ES-I3 (cell line): ENCODE data around the gene SFMBT2.
"Not testable (repeated sequence)": the region's sequence is repeated elsewhere in the genome, so short reads cannot be mapped to it uniquely, and the experiment has no call there.

Experiments
- H3K36me3 ChIP-seq: 2 replicates; pipeline ENCODE4 v1.6.1; 2013; ENCODE audit warnings: mild to moderate bottlenecking, low read length, control low read depth, moderate library complexity; ENCODE audit not compliant: insufficient read depth
- H3K4me1 ChIP-seq: 2 replicates; pipeline ENCODE4 v1.6.1; 2013; ENCODE audit warnings: mild to moderate bottlenecking, control low read depth, low read length; ENCODE audit not compliant: insufficient read depth
- H3K9ac ChIP-seq: 2 replicates; pipeline ENCODE4 v1.6.1; 2013; ENCODE audit warnings: low read depth, mild to moderate bottlenecking, low read length, moderate library complexity
- H3K9me3 ChIP-seq: 2 replicates; pipeline ENCODE4 v1.6.1; 2013; ENCODE audit warnings: mild to moderate bottlenecking, low read length, moderate library complexity; ENCODE audit not compliant: control insufficient read depth, insufficient read depth

Gene SFMBT2

DNA sequence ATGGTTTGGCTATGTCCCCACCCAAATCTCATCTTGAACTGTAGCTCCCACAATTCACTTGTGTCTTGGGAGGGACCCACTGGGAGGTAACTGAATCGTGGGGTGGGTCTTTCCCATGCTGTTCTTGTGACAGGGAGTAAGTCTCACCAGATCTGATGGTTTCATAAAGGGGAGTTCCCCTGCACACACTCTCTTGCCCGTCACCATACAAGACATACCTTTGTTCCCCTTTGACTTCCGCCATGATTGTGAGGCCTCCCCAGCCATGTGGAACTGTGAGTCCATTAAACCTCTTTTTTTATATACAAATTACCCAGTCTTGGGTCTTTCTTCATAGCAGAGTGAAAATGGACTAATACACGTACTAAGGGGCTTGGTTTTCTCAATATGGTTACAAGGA, 106.7 kb downstream of the SFMBT2 start:
- Histone ChIP-seq H3K4me1 (0 out of 2 replicates have a peak, but pooled peaks cover 9% of the 10 kb centered on the region), H3K36me3 (no peaks in the 10 kb centered on the region), H3K9me3 (peaks cover 2% of the 10 kb centered on the region; the same call in 1 of the 2 replicates), H3K9ac (no peak overlapping the region)

DNA sequence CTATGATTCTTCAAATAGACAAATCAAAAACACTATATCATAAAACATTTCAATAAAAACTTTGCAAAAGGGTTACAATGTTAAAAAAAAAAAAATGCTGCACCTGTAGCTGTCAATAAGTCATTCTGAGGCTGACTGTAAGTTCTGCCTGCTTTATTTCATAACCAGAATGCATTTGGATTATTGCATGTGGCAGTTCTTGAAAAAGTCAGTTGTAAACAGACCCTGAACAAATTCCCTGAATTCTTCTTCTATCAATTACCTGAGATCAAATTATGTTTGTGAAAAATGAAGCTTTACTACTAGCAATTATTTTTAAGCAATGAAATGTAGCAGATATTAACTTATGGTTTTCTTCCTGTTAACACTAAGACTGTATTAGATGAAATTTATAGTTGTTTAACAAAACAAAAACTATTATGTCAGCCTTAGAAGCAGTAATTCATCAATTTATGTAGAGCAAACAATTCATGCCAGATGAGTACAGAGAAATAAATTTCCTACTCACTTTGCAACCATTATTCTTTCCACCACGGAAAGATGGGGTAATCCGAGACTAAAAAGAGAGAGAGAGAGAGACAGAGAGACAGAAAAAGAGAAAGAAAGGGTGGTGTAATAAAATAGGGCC, 107.8 kb downstream of the SFMBT2 start:
- Histone ChIP-seq H3K36me3 (no peaks in the 10 kb centered on the region), H3K9me3 (no peaks in the 10 kb centered on the region), H3K4me1 (peaks cover 9% of the 10 kb centered on the region; the same call in 1 of the 2 replicates), H3K9ac (no peak overlapping the region)

DNA sequence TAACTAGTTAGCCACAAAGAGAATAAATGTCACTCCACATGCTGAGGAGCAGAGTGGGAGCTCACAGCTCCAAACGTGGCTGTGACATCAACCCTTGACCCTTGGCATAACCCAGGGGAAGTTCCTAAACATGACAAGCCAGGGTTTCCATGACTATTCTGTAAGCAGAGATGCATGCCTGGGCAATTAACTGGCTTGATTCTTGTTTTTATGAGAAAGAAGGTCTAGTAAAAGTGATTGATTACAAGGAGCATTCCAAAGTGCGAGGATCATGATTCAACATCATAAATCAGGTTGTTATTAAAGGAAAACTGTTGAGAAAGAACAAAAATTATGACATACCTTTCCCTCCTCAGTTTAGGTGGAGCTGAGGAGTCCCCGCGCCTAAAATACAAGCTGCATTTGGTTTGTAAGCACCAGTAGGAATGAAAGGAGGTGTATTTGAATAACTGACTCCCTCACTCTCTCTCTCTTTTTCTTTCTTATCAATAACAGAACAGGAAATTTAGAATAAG, 108.4 kb downstream of the SFMBT2 start:
- Histone ChIP-seq H3K36me3 (no peaks in the 10 kb centered on the region), H3K9me3 (no peaks in the 10 kb centered on the region), H3K4me1 (peaks cover 9% of the 10 kb centered on the region; the same call in 1 of the 2 replicates), H3K9ac (no peak overlapping the region)

DNA sequence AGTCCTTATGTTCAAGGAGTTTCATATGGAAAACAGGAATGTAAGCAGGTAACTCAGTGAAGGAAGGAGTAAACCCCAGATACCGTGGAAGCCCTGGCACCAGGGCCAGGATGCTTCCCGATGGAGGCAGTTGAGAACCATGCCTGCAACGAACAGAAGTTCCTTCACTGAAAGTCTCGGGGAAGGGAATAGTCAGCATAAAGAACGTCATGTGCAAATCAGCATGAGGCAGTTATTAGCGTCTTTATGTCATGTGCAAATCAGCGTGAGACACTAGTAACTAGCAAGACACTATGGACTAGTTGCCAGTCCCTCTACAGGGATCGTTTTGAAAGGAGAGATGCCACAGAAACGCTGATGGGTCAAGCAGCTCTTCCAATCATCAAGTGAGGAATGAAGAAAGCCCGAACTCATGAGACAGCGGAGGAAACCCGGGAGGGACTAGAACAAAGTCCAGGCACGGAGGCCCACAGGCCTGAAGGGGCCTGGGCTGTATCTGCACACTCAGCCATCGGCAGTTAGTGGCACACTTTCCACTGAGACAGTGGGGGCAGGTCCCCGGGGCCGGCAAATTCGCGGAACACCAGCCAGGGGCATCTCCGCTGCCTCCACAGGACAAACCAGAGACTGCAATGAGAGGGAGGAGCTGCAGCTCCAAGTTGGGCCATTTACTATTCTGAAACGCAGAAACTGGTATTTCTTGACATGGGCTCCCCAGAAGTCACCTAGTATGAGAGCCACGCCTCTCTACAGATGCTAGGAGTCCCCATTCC, 109.6 kb downstream of the SFMBT2 start:
- Histone ChIP-seq H3K9ac (no peak overlapping the region; the same call in 1 of the 2 replicates), H3K4me1 (peaks cover 9% of the 10 kb centered on the region; the same call in 1 of the 2 replicates), H3K9me3 (no peaks in the 10 kb centered on the region), H3K36me3 (no peaks in the 10 kb centered on the region)

DNA sequence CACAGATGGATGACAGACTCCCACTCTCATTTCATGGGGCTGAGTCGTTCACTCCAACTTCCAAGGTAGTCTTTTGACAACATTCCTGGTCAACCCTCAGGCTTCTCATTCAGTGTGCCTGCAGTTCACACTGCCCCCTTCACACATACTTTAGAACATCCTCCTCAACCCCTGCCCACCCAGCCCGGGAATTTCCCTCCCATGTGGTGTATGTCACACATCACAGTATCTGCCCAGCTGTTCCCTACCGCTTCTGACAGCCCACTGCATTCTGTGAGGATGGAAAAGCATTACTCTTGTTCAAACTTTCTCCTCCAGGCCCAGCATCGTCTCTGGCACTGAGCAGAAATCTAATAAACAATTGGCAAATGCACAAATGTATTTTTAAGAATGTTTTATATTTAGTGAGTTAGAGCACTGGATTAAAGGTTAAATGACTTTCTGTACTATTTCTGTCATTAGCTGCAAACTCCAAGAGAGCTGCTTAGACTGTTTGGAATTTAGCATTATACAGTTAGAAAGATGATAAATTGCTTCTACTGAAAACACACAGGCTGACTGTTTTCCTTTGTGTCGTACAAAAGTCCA, 110.4 kb downstream of the SFMBT2 start:
- peaks cover 9% of the 10 kb centered on the region; the same call in 1 of the 2 replicates for H3K4me1 ChIP-seq
- no peaks in the 10 kb centered on the region for H3K36me3 ChIP-seq
- no peak overlapping the region for H3K9ac ChIP-seq
- no peaks in the 10 kb centered on the region for H3K9me3 ChIP-seq

DNA sequence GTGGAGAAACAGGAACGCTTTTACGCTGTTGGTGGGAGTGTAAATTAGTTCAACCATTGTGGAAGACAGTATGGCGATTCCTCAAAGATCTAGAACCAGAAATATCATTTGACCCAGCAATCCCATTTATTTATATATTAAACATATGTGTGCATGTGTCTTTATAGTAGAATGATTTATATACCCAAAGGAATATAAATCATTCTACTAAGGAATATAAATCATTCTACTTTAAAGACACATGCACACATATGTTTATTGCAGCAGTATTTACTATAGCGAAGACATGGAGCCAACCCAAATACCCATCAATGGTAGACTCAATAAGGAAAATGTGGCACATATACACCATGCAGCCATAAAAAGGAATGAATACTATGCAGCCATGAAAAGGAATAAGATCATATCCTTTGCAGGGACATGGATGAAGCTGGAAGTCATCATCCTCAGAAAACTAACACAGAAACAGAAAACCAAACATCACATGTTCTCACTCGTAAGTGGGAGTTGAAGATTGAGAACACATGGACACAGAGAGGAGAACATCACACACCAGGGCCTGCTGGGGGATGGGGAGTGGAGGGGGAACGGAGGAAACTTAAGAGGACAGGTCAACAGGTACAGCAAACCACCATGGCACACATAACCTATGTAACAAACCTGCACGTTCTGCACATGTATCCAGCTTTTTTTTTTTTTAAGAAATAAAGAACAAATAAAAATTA, 111.1 kb downstream of the SFMBT2 start:
- not testable (repeated sequence) for H3K4me1 ChIP-seq, H3K36me3 ChIP-seq, H3K9me3 ChIP-seq, H3K9ac ChIP-seq

DNA sequence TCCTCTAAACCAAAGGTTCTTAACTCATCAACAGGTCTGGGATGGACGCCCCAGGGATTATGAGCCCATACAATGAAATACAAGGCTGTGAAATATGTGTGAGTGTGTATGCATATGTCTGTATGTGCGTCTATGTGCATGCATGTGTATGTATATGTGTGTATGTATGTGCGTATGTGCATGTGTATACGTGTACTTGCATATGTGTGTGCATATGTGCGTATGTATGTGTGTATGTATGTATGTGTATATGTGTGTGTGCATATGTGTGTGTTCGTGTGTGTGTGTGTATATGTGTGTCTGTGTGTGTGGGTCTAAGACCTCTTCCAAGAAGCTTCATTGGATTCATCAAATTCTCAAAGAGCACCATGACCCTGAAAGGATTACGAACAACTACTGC, 112.3 kb downstream of the SFMBT2 start:
- Histone ChIP-seq H3K4me1 (peaks cover 9% of the 10 kb centered on the region; the same call in 1 of the 2 replicates), H3K9me3 (no peaks in the 10 kb centered on the region), H3K9ac (no peak overlapping the region), H3K36me3 (no peaks in the 10 kb centered on the region)

DNA sequence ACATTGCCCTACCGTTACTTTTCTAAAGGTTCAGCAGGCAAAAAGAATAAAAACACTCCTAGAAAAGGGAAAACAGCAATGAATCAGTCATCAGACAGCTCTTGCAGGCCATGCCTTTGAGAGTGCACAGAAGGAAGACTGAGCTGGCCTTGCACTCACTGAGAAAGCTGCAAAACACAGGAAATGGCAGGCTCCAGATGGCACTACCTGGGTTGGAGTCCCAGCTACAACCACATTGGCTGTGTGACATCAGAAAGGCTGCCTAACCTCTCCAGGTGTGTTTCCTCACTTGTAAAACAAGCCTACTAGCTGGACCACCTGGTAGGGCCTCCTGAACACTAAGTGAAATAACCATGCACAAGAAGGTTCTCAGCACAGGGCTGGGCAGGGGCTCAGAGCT, 113.7 kb downstream of the SFMBT2 start:
- Histone ChIP-seq H3K9me3 (no peaks in the 10 kb centered on the region), H3K4me1 (peaks cover 6% of the 10 kb centered on the region; the same call in 1 of the 2 replicates), H3K36me3 (no peaks in the 10 kb centered on the region), H3K9ac (no peak overlapping the region)

DNA sequence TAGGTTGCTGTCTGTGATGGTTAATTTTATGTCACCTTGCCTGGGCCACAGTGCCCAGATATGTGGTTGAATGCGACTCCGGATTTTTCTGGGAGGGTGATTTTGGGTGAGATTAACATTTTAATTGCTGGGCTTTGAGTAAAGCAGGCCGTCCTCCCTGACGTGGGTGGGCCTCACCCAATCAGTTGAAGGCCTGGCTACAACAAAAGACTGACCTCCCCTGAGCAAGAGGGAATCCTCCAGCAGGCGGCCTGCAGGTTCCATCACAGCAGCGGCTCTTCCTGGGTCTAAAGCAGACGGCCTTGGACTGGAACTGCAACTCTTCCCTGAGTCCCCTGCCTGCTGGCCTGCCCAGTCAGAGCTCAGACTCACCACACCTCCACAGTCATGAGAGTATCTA, 114.2 kb downstream of the SFMBT2 start:
- Histone ChIP-seq H3K9ac (no peak overlapping the region), H3K9me3 (no peaks in the 10 kb centered on the region), H3K4me1 (peaks cover 1% of the 10 kb centered on the region; the same call in 1 of the 2 replicates), H3K36me3 (no peaks in the 10 kb centered on the region)

DNA sequence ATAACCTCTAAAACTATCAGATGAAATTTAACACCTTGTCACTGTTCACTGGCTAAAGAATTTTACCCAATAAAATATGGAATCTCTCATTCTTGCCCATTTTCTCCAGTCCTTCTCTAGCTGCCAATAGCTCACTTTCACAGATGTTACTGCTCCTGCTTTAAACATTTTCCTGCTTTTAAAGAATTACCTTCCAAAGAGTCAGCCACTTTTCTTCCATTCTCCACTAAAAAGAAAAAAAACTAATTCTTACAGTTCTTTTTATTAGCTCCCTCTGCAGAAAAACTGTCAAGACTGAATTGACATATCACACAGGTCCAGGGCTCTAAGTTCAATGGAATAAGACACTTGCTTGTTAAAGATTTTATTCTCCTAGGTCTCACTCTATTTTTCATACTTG, 114.8 kb downstream of the SFMBT2 start:
- no peak overlapping the region for H3K9ac ChIP-seq
- no peaks in the 10 kb centered on the region for H3K9me3 ChIP-seq
- H3K4me1 ChIP-seq, result no peaks in the 10 kb centered on the region; the same call in 1 of the 2 replicates
- H3K36me3 ChIP-seq, result no peaks in the 10 kb centered on the region

DNA sequence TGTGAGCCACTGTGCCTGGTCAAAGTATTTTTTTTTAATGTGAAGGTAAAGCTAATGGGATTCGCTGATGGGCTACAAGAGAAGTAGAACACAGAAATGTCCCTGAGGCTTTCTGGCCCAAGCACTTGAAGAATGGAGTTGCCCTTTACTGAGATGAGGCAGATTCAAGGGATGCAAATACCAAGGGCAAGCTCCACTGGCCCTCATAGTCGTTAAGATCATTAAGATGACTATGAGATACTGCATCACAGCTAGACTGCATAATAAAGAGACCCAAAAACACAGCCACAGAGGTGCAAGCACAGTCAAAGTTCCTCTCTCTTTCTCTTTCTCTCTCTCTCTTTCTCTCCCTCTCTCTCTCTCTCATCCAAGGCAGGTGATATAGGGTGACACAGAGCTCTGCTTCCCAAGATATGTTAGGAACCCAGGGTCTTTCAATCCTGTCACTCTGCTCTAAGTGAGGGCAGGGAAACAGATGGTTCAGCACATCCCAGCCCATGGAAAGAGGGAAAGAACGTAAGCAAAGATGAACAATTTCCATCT, 117.4 kb downstream of the SFMBT2 start:
- Histone ChIP-seq H3K4me1 (no peaks in the 10 kb centered on the region; the same call in 1 of the 2 replicates), H3K36me3 (no peaks in the 10 kb centered on the region), H3K9me3 (no peaks in the 10 kb centered on the region), H3K9ac (no peak overlapping the region)

DNA sequence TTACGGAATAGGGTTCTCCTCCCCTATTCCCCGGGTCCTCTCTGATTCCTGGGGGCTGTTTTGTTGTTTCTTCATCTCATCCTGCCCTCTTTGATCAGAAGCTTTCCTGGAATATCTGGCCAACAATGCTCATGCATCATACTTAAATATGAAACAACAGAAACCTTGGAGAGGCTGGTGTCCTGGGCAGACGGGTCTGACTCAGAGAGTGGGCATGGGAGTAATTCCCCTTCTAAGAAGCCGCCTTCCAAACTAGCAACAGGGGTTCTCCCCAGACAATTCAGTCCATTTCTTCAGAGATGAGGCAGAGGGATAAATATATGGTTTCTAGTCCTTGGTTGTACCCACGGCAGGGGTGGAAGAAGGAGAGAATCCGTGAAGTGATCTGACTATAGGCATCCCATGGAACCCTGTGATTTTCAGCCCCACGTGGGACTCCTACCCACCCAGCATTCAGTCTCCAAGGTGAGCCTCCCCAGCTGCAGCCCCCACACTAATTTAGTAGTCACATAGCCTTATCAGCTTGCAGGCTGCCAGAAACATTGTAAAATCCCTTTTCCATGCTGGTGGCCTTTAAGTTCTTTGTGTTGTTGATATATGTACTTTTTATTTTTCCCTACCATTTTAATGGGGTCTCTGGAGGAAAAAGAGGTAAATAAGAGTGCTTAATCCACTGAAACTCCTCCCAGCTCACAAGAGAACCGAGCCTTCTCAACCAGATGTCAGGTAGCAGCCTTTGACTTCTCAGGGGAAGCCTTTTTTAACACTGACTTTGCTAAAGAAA, 119.2 kb downstream of the SFMBT2 start:
- H3K36me3 ChIP-seq, result no peaks in the 10 kb centered on the region
- no peak overlapping the region for H3K9ac ChIP-seq
- no peaks in the 10 kb centered on the region for H3K4me1 ChIP-seq
- H3K9me3 ChIP-seq, result no peaks in the 10 kb centered on the region

DNA sequence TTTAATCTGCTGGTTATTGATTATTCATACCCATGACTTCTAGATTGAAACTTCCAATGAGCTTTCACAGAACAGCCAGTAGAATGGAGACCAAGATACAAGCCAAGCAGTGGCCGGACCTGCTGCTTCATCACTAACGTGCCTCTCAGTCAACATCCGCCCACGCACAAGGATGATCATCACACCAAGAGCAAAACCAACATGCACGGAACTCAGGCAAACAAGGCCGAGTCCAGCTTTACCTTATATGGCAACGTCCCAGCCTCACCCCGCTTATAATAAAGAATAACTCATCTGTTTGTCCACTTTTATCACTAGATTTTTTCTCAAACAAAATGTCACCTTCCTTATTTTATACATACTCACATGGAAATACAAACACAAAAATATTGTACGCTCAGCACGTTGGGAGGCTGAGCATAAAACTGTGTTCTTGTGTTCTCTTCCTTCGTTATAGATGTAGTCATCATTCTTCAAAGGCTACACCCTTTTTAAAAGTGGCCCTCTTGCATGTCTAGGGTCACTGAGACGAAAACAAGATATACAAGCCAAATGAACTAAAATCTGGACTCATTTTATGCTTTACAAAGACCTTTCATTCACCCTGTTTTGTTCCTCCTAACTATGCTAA, 122.7 kb downstream of the SFMBT2 start:
- Histone ChIP-seq H3K36me3 (no peaks in the 10 kb centered on the region), H3K4me1 (no peaks in the 10 kb centered on the region), H3K9ac (no peak overlapping the region), H3K9me3 (no peaks in the 10 kb centered on the region)
